GM12878 (cell line): ENCODE measurements around the gene YARS2. TPM values are rescaled to one million over a fixed set of nuclear protein-coding genes. Genes with fewer than 3 reads are reported as not detected.

Experiments
- ATAC-seq: fragments of 200-7000 bp; cut with Tn5 transposase; 3 replicates; pipeline ENCODE4 v1.9.1; 2020; ENCODE audit warnings: mild to moderate bottlenecking, moderate library complexity
- BruUV-seq: library from RNA; stranded (reverse); fragments of 400-500 nt; replicated peaks from 2 replicates; lab custom pipeline; 2021; lab: Mats Ljungman, UMichigan
- CTCF ChIA-PET: fragments of 300-600 bp; sonication (Branson Sonifier 250); formaldehyde crosslinking; extraction: SDS; loops from one replicate; lab custom pipeline; 2021; ENCODE audit warnings: inconsistent platforms; lab: Yijun Ruan, JAX
- POLR2A ChIA-PET: fragments of 350-600 bp; formaldehyde crosslinking; extraction: SDS; loops from one replicate; lab custom pipeline; 2021; ENCODE audit warnings: inconsistent platforms; lab: Charles Lee
- RAD21 ChIA-PET: fragments of 300-600 bp; sonication (Branson Sonifier 250); formaldehyde crosslinking; loops from one replicate; lab custom pipeline; 2023; ENCODE audit warnings: antibody characterized with exemption; ENCODE audit not compliant: unreplicated experiment; lab: Charles Lee
- SMC1A ChIA-PET: fragments of 300-600 bp; sonication (Branson Sonifier 250); formaldehyde crosslinking; loops from one replicate; lab custom pipeline; 2023; ENCODE audit not compliant: unreplicated experiment, uncharacterized antibody; lab: Charles Lee
- DNase-seq: peaks from one replicate; pipeline ENCODE4 v3.0.0-alpha.2; 2011; ENCODE audit warnings: low read depth, low spot score
- FAIRE-seq: peaks from 3 replicates; lab custom pipeline; 2011; peaks lifted over from hg19 to GRCh38; lab: Jason Lieb, UNC
- H2AFZ ChIP-seq: 2 replicates; pipeline ENCODE4 v1.6.0; 2011; ENCODE audit warnings: low read depth, low read length, control low read depth; ENCODE audit not compliant: control insufficient read depth
- H3K27ac ChIP-seq: 2 replicates; pipeline ENCODE4 v1.5.1; 2011; ENCODE audit warnings: control low read depth; ENCODE audit not compliant: control insufficient read depth, insufficient read depth
- H3K27me3 ChIP-seq, 2 experiments: replicated peaks in 1 of 2; 2 replicates each; pipeline versions ENCODE4 v1.6.0 to v1.6.1; 2011; ENCODE audit warnings: low read length in 1 of 2; ENCODE audit not compliant: control insufficient read depth in 2 of 2, insufficient read depth in 2 of 2
- H3K36me3 ChIP-seq, 2 experiments: 2 replicates each; pipeline ENCODE4 v1.5.1; 2011; ENCODE audit warnings: low read length in 1 of 2; ENCODE audit not compliant: control insufficient read depth in 2 of 2, insufficient read depth in 2 of 2
- H3K4me1 ChIP-seq: 2 replicates; pipeline ENCODE4 v1.6.1; 2011; ENCODE audit warnings: mild to moderate bottlenecking, low read length, moderate library complexity, mixed read lengths; ENCODE audit not compliant: control insufficient read depth, insufficient read depth
- H3K4me2 ChIP-seq: 2 replicates; pipeline ENCODE4 v1.6.0; 2011; ENCODE audit warnings: control low read depth; ENCODE audit not compliant: control insufficient read depth, insufficient read depth
- H3K4me3 ChIP-seq: fragments of 200-600 bp; sonication (generic); 2 replicates; pipeline ENCODE4 v1.5.1; 2016
- H3K79me2 ChIP-seq: 2 replicates; pipeline ENCODE4 v1.6.0; 2011; ENCODE audit warnings: low read length; ENCODE audit not compliant: control insufficient read depth, insufficient read depth
- H3K9ac ChIP-seq: 2 replicates; pipeline ENCODE4 v1.8.0; 2011; ENCODE audit warnings: low read length, control low read depth, mixed read lengths; ENCODE audit not compliant: control insufficient read depth, insufficient read depth
- H3K9me3 ChIP-seq: replicated peaks from 3 replicates; pipeline ENCODE4 v1.5.1; 2011; ENCODE audit warnings: mild to moderate bottlenecking, low read length; ENCODE audit not compliant: control insufficient read depth, insufficient read depth
- H4K20me1 ChIP-seq: 2 replicates; pipeline ENCODE4 v1.6.0; 2011; ENCODE audit not compliant: control insufficient read depth, insufficient read depth
- BMI1 ChIP-seq: fragments of 450-650 bp; IDR thresholded peaks from 2 replicates; pipeline ENCODE4 v1.6.1; 2016; ENCODE audit warnings: mild to moderate bottlenecking, moderate library complexity, borderline replicate concordance
- CEBPZ ChIP-seq: fragments of 150-350 bp; IDR thresholded peaks from 2 replicates; pipeline ENCODE4 v1.6.1; 2016; ENCODE audit warnings: low read depth, low read length
- CREB1 ChIP-seq: IDR thresholded peaks from 2 replicates; pipeline ENCODE4 v1.6.1; 2012; ENCODE audit warnings: low read depth, mild to moderate bottlenecking, inconsistent platforms
- CREM ChIP-seq: IDR thresholded peaks from 2 replicates; pipeline ENCODE4 v1.6.1; 2014; ENCODE audit warnings: antibody characterized with exemption, low read depth
- FOXK2 ChIP-seq: fragments of 450-650 bp; IDR thresholded peaks from 2 replicates; pipeline ENCODE4 v1.6.1; 2017; ENCODE audit warnings: mild to moderate bottlenecking, moderate library complexity
- FOXM1 ChIP-seq: IDR thresholded peaks from 2 replicates; pipeline ENCODE4 v1.6.1; 2012; ENCODE audit warnings: low read depth, mild to moderate bottlenecking, inconsistent platforms, low read length, moderate library complexity
- IKZF2 ChIP-seq, 2 experiments: fragments of 450-650 bp; IDR thresholded peaks; 2 replicates each; pipeline ENCODE4 v1.6.1; 2017; ENCODE audit warnings: mild to moderate bottlenecking in 2 of 2, moderate library complexity in 2 of 2
- NFIC ChIP-seq: IDR thresholded peaks from 2 replicates; pipeline ENCODE4 v1.6.1; 2012; ENCODE audit warnings: low read depth, mild to moderate bottlenecking, inconsistent platforms, low read length, moderate library complexity
- POLR2AphosphoS5 ChIP-seq: IDR thresholded peaks from 2 replicates; pipeline ENCODE4 v1.6.1; 2011; ENCODE audit warnings: mild to moderate bottlenecking, low read length, inconsistent platforms
- RUNX3 ChIP-seq: IDR thresholded peaks from 2 replicates; pipeline ENCODE4 v1.6.1; 2012; ENCODE audit warnings: low read length, inconsistent platforms
- SIX5 ChIP-seq: IDR thresholded peaks from 2 replicates; pipeline ENCODE4 v1.6.1; 2011; ENCODE audit warnings: mild to moderate bottlenecking, low read depth, low read length, moderate library complexity; ENCODE audit not compliant: severe bottlenecking
- SMARCA5 ChIP-seq: fragments of 450-650 bp; IDR thresholded peaks from 2 replicates; pipeline ENCODE4 v1.6.1; 2017; ENCODE audit warnings: mild to moderate bottlenecking
- SMC3 ChIP-seq: IDR thresholded peaks from 2 replicates; pipeline ENCODE4 v1.6.1; 2011; ENCODE audit warnings: low read length, improper control_type of control experiment, borderline replicate concordance
- TAF1 ChIP-seq: IDR thresholded peaks from 2 replicates; pipeline ENCODE4 v1.6.1; 2011; ENCODE audit warnings: mild to moderate bottlenecking, low read depth, low read length, borderline replicate concordance
- ZNF384 ChIP-seq: IDR thresholded peaks from 2 replicates; pipeline ENCODE4 v1.6.1; 2012; ENCODE audit warnings: low read depth, mild to moderate bottlenecking, low read length, improper control_type of control experiment, borderline replicate concordance
- WGBS: methylation state at CpG from one replicate; pipeline ENCODE4 v1.1.6; 2016; ENCODE audit warnings: low lambda C conversion rate; ENCODE audit not compliant: insufficient replicate concordance, insufficient coverage; ENCODE audit errors: missing lambda C conversion rate; 5-methylcytosine and 5-hydroxymethylcytosine counted together
- in situ Hi-C: fragments of 300-500 bp; cut with MboI; formaldehyde crosslinking; loops from 9 replicates; pipeline ENCODE4 v1.14.3; 2018; ENCODE audit warnings: mixed read lengths
- intact Hi-C: fragments of 100-400 bp; cut with micrococcal nuclease; formaldehyde crosslinking; loops from one replicate; pipeline ENCODE4 v1.14.2; 2022; ENCODE audit not compliant: unreplicated experiment
- polyA plus RNA-seq, 11 experiments: library from polyadenylated mRNA; depleted of rRNA in 4 of 11; unstranded in 6 of 11; stranded (reverse) in 5 of 11; fragments of >200 nt; fragmentation: Nextera tagmentation in 4 of 11; fragmentation: Illumina TruSeq in 1 of 11; extraction: Ambion mirVana in 4 of 11; extraction: Trizol in 1 of 11; gene quantifications; 1 replicate in 1 of 11; 2 replicates in 10 of 11; pipeline versions ENCODE4 v1.2.1 to v1.2.3, GENCODE V29; 2011 to 2016; ENCODE audit warnings: inconsistent platforms in 2 of 11, missing spikeins in 2 of 11, low read depth in 1 of 11
- total RNA-seq, 4 experiments: library from RNA; depleted of rRNA in 3 of 4; stranded (reverse); fragments of >200 nt in 3 of 4; fragmentation: Illumina TruSeq in 1 of 4; extraction: Trizol in 1 of 4; gene quantifications; 2 replicates each; pipeline versions ENCODE4 v1.2.1 to v1.2.3, GENCODE V29; 2013 to 2021
- TF ChIP-seq, protein P1 (sequence below): fragments of 450-650 bp; IDR thresholded peaks from 2 replicates; pipeline ENCODE4 v1.6.1; 2017; ENCODE audit warnings: borderline replicate concordance

The YARS2 gene
- total and polyA plus RNA-seq, 10 of the 15 experiments (the other 5 are each of a cell fraction or from before 2014, with no cell fraction given), result 13.4 to 46.7 (median 29.6) TPM

GRCh38 chr12:32768518-32768917, 12.8 kb upstream of the YARS2 start:
- Histone ChIP-seq H3K9me3 (no peaks in the 10 kb centered on the region), H3K27me3 (no peaks in the 10 kb centered on the region), H3K4me1 (no peaks in the 10 kb centered on the region), H2AFZ (no peak overlapping the region), H3K4me3 (no peak overlapping the region), H3K79me2 (no peaks in the 10 kb centered on the region), H4K20me1 (no peaks in the 10 kb centered on the region), H3K9ac (no peak overlapping the region), H3K27ac (no peak overlapping the region), H3K36me3 (no peaks in the 10 kb centered on the region), H3K4me2 (no peak overlapping the region)
- CTCF ChIA-PET, result no interaction called here
- POLR2A ChIA-PET, result no interaction called here
- 42% methylated on average over 4 of the region's 4 CpGs for WGBS
- TF ChIP-seq CREB1, result no peak
- no peak for TF ChIP-seq RUNX3
- TF ChIP-seq POLR2AphosphoS5, result no peak
- no peak for TF ChIP-seq SIX5
- TF ChIP-seq, protein P1, sequence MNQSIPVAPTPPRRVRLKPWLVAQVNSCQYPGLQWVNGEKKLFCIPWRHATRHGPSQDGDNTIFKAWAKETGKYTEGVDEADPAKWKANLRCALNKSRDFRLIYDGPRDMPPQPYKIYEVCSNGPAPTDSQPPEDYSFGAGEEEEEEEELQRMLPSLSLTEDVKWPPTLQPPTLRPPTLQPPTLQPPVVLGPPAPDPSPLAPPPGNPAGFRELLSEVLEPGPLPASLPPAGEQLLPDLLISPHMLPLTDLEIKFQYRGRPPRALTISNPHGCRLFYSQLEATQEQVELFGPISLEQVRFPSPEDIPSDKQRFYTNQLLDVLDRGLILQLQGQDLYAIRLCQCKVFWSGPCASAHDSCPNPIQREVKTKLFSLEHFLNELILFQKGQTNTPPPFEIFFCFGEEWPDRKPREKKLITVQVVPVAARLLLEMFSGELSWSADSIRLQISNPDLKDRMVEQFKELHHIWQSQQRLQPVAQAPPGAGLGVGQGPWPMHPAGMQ, result no peak
- TF ChIP-seq SMC3, result no peak
- RAD21 ChIA-PET, result no interaction called here
- SMC1A ChIA-PET, result interaction anchor here (5.1 kb wide), 1 partner anchor 12 kb away, joined by 23 read pairs; the partner anchor contains the start of gene YARS2
- in situ Hi-C loops (loop anchor here (25.0 kb wide), 1 partner anchor 1594 kb away; no protein-coding TSS in a partner anchor), intact Hi-C loops (no loop called here)
- no TSS peak for BruUV-seq
- FAIRE-seq (no peak), DNase-seq (no peak), ATAC-seq (no peak)

DNA sequence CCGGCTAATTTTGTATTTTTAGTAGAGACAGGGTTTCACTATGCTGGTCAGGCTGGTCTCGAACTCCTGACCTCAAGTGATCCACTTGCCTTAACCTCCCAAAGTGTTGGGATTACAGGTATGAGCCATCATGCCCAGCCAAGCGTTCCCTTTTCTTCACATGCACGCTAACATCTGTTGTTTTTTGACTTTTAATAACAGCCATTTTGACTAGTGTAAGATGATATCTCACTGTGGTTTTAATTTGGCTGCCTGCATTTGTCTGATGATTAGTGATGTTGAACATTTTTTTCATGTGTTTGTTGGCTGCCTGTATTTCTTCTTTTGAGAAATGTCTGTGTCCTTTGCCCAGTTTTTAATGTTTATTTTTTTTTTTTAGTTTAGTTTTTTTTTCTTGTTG, 10.2 kb upstream of the YARS2 start:
- Histone ChIP-seq H3K9ac (no peak overlapping the region), H3K4me2 (no peak overlapping the region), H3K79me2 (no peaks in the 10 kb centered on the region), H3K27ac (no peak overlapping the region), H4K20me1 (no peaks in the 10 kb centered on the region), H3K4me3 (no peak overlapping the region), H3K4me1 (no peaks in the 10 kb centered on the region), H3K9me3 (no peaks in the 10 kb centered on the region), H2AFZ (no peak overlapping the region), H3K27me3 (no peaks in the 10 kb centered on the region), H3K36me3 (no peaks in the 10 kb centered on the region)
- 18% methylated on average over 4 of the region's 4 CpGs for WGBS
- ATAC-seq (no peak), FAIRE-seq (no peak), DNase-seq (no peak)
- ChIA-PET POLR2A (no interaction called here), CTCF (interaction anchor here (1.9 kb wide), 1 partner anchor 8 kb away, joined by 5 read pairs; no protein-coding TSS in a partner anchor), RAD21 (no interaction called here), SMC1A (no interaction called here)
- in situ Hi-C loops (loop anchor here (25.0 kb wide), 1 partner anchor 1596 kb away; no protein-coding TSS in a partner anchor), intact Hi-C loops (no loop called here)
- no TSS peak for BruUV-seq
- TF ChIP-seq CREM (no peak), TAF1 (no peak), BMI1 (no peak), NFIC (no peak), ZNF384 (no peak), CEBPZ (no peak), IKZF2 (IDR thresholded peaks at IDR 0.05) (no peak), SMARCA5 (no peak), FOXM1 (no peak), FOXK2 (no peak)
